Activated naive CD8-positive, alpha-beta T cell treated with anti-CD3 and anti-CD28 coated beads for 36 hours (primary cell): ENCODE results near the gene CCDC138. TPM values are rescaled to one million over a fixed set of nuclear protein-coding genes. Genes with fewer than 3 reads are reported as not detected.

Source experiments
- DNase-seq: peaks from one replicate; pipeline ENCODE4 v3.0.0; 2021
- H3K27ac Mint-ChIP-seq: one replicate; pipeline ENCODE4 v1.8.0; 2022; ENCODE audit warnings: mild to moderate bottlenecking, moderate library complexity, mixed read lengths
- H3K27me3 Mint-ChIP-seq: one replicate; pipeline ENCODE4 v1.8.0; 2022; ENCODE audit warnings: mild to moderate bottlenecking, mixed read lengths
- H3K36me3 Mint-ChIP-seq: one replicate; pipeline ENCODE4 v1.8.0; 2021; ENCODE audit warnings: mild to moderate bottlenecking, mixed read lengths
- H3K4me1 Mint-ChIP-seq: one replicate; pipeline ENCODE4 v1.8.0; 2021; ENCODE audit warnings: mixed read lengths
- H3K4me3 Mint-ChIP-seq: one replicate; pipeline ENCODE4 v1.8.0; 2022; ENCODE audit warnings: mild to moderate bottlenecking, moderate library complexity, mixed read lengths
- H3K9me3 Mint-ChIP-seq: one replicate; pipeline ENCODE4 v1.8.0; 2022; ENCODE audit warnings: mixed read lengths
- total RNA-seq, 2 experiments: library from RNA; stranded (reverse); gene quantifications; one replicate each; pipeline ENCODE4 v1.2.3, GENCODE V29; 2021

CCDC138 gene
- total RNA-seq, 2 experiments from 2014 or later, result 15.0 to 17.0 TPM

DNA sequence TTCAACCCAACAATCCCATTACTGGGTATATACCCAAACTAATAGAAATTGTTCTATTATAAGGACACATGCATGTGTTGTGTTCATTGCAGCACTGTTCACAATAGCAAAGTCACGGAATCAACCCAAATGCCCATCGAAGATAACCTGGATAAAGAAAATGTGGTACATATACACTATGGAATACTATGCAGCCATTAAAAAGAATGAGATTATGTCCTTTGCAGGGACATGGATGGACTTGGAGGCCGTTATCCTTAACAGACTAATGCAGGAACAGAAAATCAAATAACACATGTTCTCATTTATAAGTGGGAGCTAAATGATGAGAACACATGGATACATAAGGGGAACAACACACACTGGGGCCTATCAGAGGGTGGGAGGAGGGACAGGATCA is 65.8 kb downstream of the CCDC138 start:
- Mint-ChIP-seq H3K9me3 (no peaks in the 10 kb centered on the region), H3K4me3 (no peak overlapping the region)

DNA sequence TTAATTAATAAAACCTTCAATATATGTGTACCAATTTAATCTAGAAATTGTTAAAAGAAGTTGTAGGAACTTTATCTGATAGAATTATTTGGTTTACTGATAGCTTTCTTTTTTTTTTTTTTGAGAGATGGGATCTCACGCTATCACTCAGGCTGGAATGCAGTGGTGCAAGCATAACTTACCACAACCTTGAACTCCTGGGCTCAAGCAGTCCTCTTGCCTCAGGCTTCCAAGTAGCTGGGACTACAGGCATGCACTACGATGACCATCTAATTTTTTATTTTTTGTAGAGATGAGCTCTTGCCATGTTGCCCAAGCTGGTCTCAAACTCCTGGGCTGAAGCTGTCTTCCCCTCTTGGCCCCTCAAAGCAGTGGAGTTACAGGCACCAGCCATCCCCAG is 66.8 kb downstream of the CCDC138 start:
- H3K9me3 Mint-ChIP-seq, result no peaks in the 10 kb centered on the region
- no peak overlapping the region for H3K27ac Mint-ChIP-seq
- H3K36me3 Mint-ChIP-seq, result peaks cover 18% of the 10 kb centered on the region
- H3K27me3 Mint-ChIP-seq, result no peaks in the 10 kb centered on the region
- no peak for DNase-seq
- H3K4me3 Mint-ChIP-seq, result no peak overlapping the region
- peaks cover 2% of the 10 kb centered on the region for H3K4me1 Mint-ChIP-seq

More for the DNA sequence above, 65.8 kb downstream of the CCDC138 start:
- H3K36me3 Mint-ChIP-seq, result peaks cover 16% of the 10 kb centered on the region
- no peaks in the 10 kb centered on the region for H3K27me3 Mint-ChIP-seq
- H3K4me1 Mint-ChIP-seq, result peaks cover 2% of the 10 kb centered on the region
- no peak overlapping the region for H3K27ac Mint-ChIP-seq
- DNase-seq, result no peak

- Mint-ChIP-seq H3K36me3 (peaks cover 27% of the 10 kb centered on the region), H3K4me1 (peaks cover 2% of the 10 kb centered on the region), H3K9me3 (no peaks in the 10 kb centered on the region), H3K27me3 (no peaks in the 10 kb centered on the region), H3K27ac (no peak overlapping the region), H3K4me3 (no peak overlapping the region)
- DNase-seq, result no peak
These were observed 67.9 kb downstream of the CCDC138 start for GRCh38 chr2:108854484-108854883.

DNA sequence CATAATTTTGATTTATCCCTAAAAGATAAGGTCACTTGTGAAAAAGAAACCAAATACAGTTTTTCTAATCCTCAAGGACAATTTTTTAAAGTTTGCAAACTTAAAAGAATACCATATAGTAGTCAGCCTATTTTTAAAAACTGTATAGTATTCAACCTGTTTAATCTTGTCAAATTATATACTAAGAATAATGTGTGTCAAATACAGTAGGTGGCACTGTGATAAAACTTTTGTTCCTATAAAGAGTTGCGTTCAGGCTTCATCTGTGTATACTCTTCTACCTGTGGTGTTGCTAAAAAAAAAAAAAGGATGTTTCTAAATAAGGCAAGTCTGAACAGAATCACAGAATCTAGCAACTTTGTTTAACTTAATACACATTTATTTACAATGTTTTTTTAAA is 68.6 kb downstream of the CCDC138 start:
- H3K27me3 Mint-ChIP-seq, result no peaks in the 10 kb centered on the region
- no peaks in the 10 kb centered on the region for H3K9me3 Mint-ChIP-seq
- peaks cover 27% of the 10 kb centered on the region for H3K36me3 Mint-ChIP-seq
- no peak overlapping the region for H3K4me3 Mint-ChIP-seq
- peaks cover 2% of the 10 kb centered on the region for H3K4me1 Mint-ChIP-seq
- no peak for DNase-seq
- H3K27ac Mint-ChIP-seq, result no peak overlapping the region

GRCh38 chr2:108858894-108859293 is 72.3 kb downstream of the CCDC138 start:
- Mint-ChIP-seq H3K4me3 (no peak overlapping the region), H3K9me3 (no peaks in the 10 kb centered on the region), H3K4me1 (peaks cover 2% of the 10 kb centered on the region), H3K27me3 (no peaks in the 10 kb centered on the region), H3K36me3 (peaks cover 19% of the 10 kb centered on the region), H3K27ac (no peak overlapping the region)
- DNase-seq, result no peak

DNA sequence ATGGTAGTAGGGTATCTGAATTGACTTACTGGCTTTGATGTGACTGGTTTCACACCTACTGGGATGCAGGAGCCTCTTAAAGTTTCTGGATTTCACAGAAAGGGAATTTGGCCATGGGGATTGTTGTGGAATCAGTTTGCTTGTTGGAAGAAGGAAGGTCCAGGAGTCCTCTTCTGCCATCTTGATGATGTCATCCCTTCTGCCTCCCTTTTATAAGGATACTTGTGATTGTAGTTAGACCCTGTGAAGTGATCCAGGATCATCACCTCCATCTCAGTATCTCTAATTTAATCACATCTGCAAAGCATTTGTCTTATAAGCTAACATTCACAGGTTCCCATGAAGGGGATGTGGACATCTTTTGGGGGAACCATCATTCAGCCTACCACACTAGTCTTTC is 79.5 kb downstream of the CCDC138 start:
- no peak overlapping the region for H3K4me3 Mint-ChIP-seq
- H3K9me3 Mint-ChIP-seq, result peaks cover 17% of the 10 kb centered on the region
- H3K4me1 Mint-ChIP-seq, result no peaks in the 10 kb centered on the region
- H3K36me3 Mint-ChIP-seq, result peaks cover 52% of the 10 kb centered on the region
- H3K27ac Mint-ChIP-seq, result no peak overlapping the region
- no peak for DNase-seq
- H3K27me3 Mint-ChIP-seq, result no peaks in the 10 kb centered on the region

DNA sequence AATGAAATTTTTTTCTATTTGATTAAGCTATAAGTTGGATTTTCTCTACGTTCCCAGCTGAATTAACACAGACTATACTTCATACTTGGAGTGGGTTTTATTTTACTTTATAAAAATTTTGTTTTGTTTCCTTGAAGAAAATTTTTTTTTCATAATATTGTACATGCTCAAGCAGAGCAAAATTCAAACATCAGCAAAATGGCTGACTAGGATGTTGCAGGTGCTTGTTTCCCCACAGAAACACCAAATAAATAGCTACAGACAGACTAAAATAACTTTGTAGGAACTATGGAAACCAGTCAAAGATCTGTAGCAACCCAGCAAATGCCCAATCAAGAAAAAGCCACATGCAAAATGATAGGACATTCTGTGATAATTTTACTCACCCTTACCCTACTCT is 82.3 kb downstream of the CCDC138 start:
- H3K36me3 Mint-ChIP-seq, result peaks cover 52% of the 10 kb centered on the region
- no peak overlapping the region for H3K27ac Mint-ChIP-seq
- DNase-seq, result no peak

DNA sequence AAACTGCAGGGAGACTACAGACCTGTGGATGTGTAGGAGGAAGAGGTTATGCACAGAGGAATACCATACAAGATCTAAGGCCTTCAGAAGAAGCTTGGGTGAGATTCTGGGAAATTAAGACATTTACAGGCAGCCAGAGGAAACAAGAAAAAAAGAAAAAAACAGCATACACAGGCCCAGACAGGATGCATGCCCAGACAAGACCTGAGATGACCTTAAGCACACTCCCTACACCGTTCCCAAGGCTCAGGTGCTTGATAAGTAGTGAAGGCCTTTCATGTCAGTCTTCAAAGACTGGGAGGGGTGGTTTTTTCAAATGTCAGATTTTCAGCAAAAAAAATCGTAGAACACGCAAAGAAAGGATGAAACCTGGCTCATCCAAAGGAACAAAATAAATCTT is 83.0 kb downstream of the CCDC138 start:
- Mint-ChIP-seq H3K4me1 (no peaks in the 10 kb centered on the region), H3K4me3 (no peak overlapping the region), H3K9me3 (peaks cover 17% of the 10 kb centered on the region), H3K27me3 (no peaks in the 10 kb centered on the region), H3K36me3 (peaks cover 55% of the 10 kb centered on the region), H3K27ac (no peak overlapping the region)
- DNase-seq, result no peak

More for the DNA sequence above, 82.3 kb downstream of the CCDC138 start:
- Mint-ChIP-seq H3K4me3 (no peak overlapping the region), H3K27me3 (no peaks in the 10 kb centered on the region), H3K4me1 (no peaks in the 10 kb centered on the region), H3K9me3 (peaks cover 17% of the 10 kb centered on the region)

- Mint-ChIP-seq H3K36me3 (peaks cover 55% of the 10 kb centered on the region), H3K9me3 (peaks cover 17% of the 10 kb centered on the region), H3K4me1 (no peaks in the 10 kb centered on the region), H3K27ac (no peak overlapping the region), H3K27me3 (no peaks in the 10 kb centered on the region), H3K4me3 (no peak overlapping the region)
- no peak for DNase-seq
These were observed 83.6 kb downstream of the CCDC138 start for GRCh38 chr2:108870069-108870644.

DNA sequence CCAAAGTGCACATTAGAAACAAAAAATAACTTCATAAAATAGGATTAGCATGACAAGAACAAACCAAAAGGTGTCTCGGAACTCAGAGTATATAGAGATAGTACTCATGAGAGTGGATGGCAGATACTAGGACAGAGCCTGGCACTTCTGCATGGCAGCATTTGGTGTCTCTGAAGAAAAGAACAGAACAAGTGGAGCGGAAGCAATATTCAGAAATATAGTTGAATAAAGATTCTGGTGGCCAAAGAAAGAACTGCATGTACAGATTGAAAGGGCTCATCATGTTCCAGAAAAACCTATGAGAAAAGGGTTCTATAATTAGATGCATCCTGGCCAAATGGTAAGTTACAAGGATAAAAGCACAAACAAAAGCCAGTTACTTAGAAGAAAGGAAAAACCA is 90.9 kb downstream of the CCDC138 start:
- no peaks in the 10 kb centered on the region for H3K4me1 Mint-ChIP-seq
- peaks cover 11% of the 10 kb centered on the region for H3K9me3 Mint-ChIP-seq
- no peak overlapping the region for H3K27ac Mint-ChIP-seq
- H3K36me3 Mint-ChIP-seq, result peaks cover 30% of the 10 kb centered on the region
- no peaks in the 10 kb centered on the region for H3K27me3 Mint-ChIP-seq
- H3K4me3 Mint-ChIP-seq, result no peak overlapping the region
- DNase-seq, result no peak

- H3K27me3 Mint-ChIP-seq, result no peaks in the 10 kb centered on the region
- H3K36me3 Mint-ChIP-seq, result peaks cover 30% of the 10 kb centered on the region
- H3K4me1 Mint-ChIP-seq, result no peaks in the 10 kb centered on the region
- H3K27ac Mint-ChIP-seq, result no peak overlapping the region
- no peak overlapping the region for H3K4me3 Mint-ChIP-seq
- DNase-seq, result no peak
- H3K9me3 Mint-ChIP-seq, result peaks cover 15% of the 10 kb centered on the region
These were observed 91.7 kb downstream of the CCDC138 start for GRCh38 chr2:108878276-108878675.

- Mint-ChIP-seq H3K27me3 (no peaks in the 10 kb centered on the region), H3K9me3 (peaks cover 29% of the 10 kb centered on the region), H3K4me3 (no peak overlapping the region), H3K36me3 (peaks cover 17% of the 10 kb centered on the region), H3K27ac (no peak overlapping the region), H3K4me1 (no peaks in the 10 kb centered on the region)
- no peak for DNase-seq
These were observed 98.0 kb downstream of the CCDC138 start for GRCh38 chr2:108884619-108885018.

DNA sequence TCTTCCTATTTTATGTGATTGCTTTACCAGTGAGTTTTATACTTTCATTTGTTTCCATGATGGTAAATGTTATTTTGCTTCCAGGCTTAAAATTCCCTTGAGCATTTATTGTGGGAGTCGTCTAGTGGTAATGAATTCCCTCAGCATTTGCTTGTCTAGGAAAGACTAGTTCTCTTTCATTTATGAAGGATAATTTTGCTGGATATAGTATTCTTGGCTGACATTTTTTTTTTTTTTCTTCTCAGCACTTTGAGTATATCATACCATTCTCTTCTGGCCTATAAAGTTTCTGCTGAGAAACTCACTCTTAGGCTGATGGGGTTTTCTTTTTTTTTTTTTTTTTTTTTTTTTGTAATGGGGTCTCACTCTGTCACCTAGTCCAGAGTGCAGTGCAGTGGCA is 103.3 kb downstream of the CCDC138 start:
- Mint-ChIP-seq H3K4me1 (no peaks in the 10 kb centered on the region), H3K4me3 (no peak overlapping the region), H3K27ac (no peak overlapping the region), H3K36me3 (peaks cover 49% of the 10 kb centered on the region), H3K27me3 (no peaks in the 10 kb centered on the region), H3K9me3 (peaks cover 42% of the 10 kb centered on the region)
- DNase-seq, result no peak

- H3K9me3 Mint-ChIP-seq, result peaks cover 34% of the 10 kb centered on the region
These were observed 106.7 kb downstream of the CCDC138 start for GRCh38 chr2:108893277-108893676.

GRCh38 chr2:108894766-108895165 is 108.2 kb downstream of the CCDC138 start:
- H3K9me3 Mint-ChIP-seq, result peaks cover 23% of the 10 kb centered on the region
- no peak overlapping the region for H3K27ac Mint-ChIP-seq
- H3K4me3 Mint-ChIP-seq, result no peak overlapping the region
- peaks cover 10% of the 10 kb centered on the region for H3K4me1 Mint-ChIP-seq
- peaks cover 64% of the 10 kb centered on the region for H3K36me3 Mint-ChIP-seq
- DNase-seq, result no peak
- no peaks in the 10 kb centered on the region for H3K27me3 Mint-ChIP-seq

More at GRCh38 chr2:108893277-108893676, 106.7 kb downstream of the CCDC138 start:
- no peak for DNase-seq
- no peak overlapping the region for H3K4me3 Mint-ChIP-seq
- no peak overlapping the region for H3K27ac Mint-ChIP-seq
- H3K4me1 Mint-ChIP-seq, result peaks cover 7% of the 10 kb centered on the region
- peaks cover 61% of the 10 kb centered on the region for H3K36me3 Mint-ChIP-seq
- H3K27me3 Mint-ChIP-seq, result no peaks in the 10 kb centered on the region

DNA sequence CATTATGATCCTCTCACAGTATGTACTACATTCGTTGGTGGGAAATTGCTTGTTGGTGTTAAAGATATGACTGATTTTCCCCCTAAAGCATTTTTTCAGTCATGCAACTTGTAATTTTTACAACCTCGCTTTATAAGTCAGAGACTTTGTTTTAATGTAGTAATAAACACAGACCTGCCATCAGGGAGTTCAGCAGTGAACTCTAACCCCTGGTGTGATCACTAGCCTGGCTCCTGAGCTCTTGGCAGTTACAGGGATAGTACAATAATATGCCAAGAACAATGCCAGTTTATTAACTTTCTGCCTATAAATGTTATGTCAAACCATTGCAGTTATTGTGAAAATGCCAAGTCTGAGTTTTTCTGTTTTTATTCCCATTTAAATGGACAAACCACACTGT is 108.6 kb downstream of the CCDC138 start:
- Mint-ChIP-seq H3K36me3 (peaks cover 64% of the 10 kb centered on the region), H3K4me3 (no peak overlapping the region), H3K27me3 (no peaks in the 10 kb centered on the region), H3K9me3 (peaks cover 21% of the 10 kb centered on the region), H3K4me1 (peaks cover 10% of the 10 kb centered on the region), H3K27ac (no peak overlapping the region)
- no peak for DNase-seq
